Right lobe of liver (tissue), 6 donors: ENCODE data around the gene DPP6. TPM values are rescaled to one million over a fixed set of nuclear protein-coding genes. Genes with fewer than 3 reads are reported as not detected.

Experiments
- ATAC-seq, 4 donors: fragments of 200-7000 bp; cut with Tn5 transposase; one replicate each; pipeline ENCODE4 v1.9.1; 2020; ENCODE audit warnings: mild to moderate bottlenecking in 4 of 4, moderate library complexity in 4 of 4
- DNase-seq, 3 donors: peaks; one replicate each; pipeline ENCODE4 v3.0.0-alpha.2; 2020
- H3K27ac ChIP-seq, 3 donors: fragments of 200-600 bp; one replicate each; pipeline ENCODE4 v1.8.0; 2022
- H3K27me3 ChIP-seq, 2 donors: fragments of 200-600 bp; one replicate each; pipeline ENCODE4 v1.8.0; 2022
- H3K36me3 ChIP-seq, 4 donors: fragments of 200-600 bp; sonication (generic) in 1 of 4; one replicate each; pipeline versions ENCODE4 v1.5.1 to v1.8.0; 2017 to 2022; ENCODE audit warnings: control low read depth in 1 of 4
- H3K4me1 ChIP-seq, 4 donors: fragments of 200-600 bp; sonication (generic) in 1 of 4; one replicate each; pipeline versions ENCODE4 v1.5.1 to v1.8.0; 2017 to 2022; ENCODE audit warnings: control low read depth in 1 of 4
- H3K4me3 ChIP-seq, 3 donors: fragments of 200-600 bp; one replicate each; pipeline ENCODE4 v1.8.0; 2022
- H3K9me3 ChIP-seq, 4 donors: fragments of 200-600 bp; sonication (generic) in 1 of 4; one replicate each; pipeline versions ENCODE4 v1.5.1 to v1.8.0; 2017 to 2022; ENCODE audit warnings: control low read depth in 1 of 4
- POLR2A ChIP-seq: fragments of 450-650 bp; IDR thresholded peaks from one replicate; pipeline ENCODE4 v1.6.1; 2017; ENCODE audit warnings: antibody characterized with exemption, mild to moderate bottlenecking
- WGBS: methylation state at CpG from one replicate; pipeline ENCODE4 v1.1.6; 2018; ENCODE audit warnings: low coverage, low lambda C conversion rate; ENCODE audit not compliant: insufficient coverage; ENCODE audit errors: missing lambda C conversion rate; 5-methylcytosine and 5-hydroxymethylcytosine counted together
- intact Hi-C, 2 donors: fragments of 100-400 bp; cut with DNase I; formaldehyde crosslinking; loops; one replicate each; pipeline versions ENCODE4 v1.11.2 to v1.14.1; 2022
- total RNA-seq, 6 experiments: library from RNA; depleted of rRNA in 2 of 6; stranded (reverse); fragments of >200 nt in 2 of 6; fragmentation: NEBNext Ultra II Directional in 3 of 6; extraction: Animal tissue kit (Norgen Biotek cat#: 25700) in 3 of 6; gene quantifications; one replicate each; pipeline versions ENCODE4 v1.1.0 to v1.2.4, GENCODE V29; 2016 to 2023
- TF ChIP-seq, protein P1 (sequence below), 4 donors: fragments of 200-600 bp in 3 of 4; fragments of 450-650 bp in 1 of 4; IDR thresholded peaks; one replicate each; pipeline versions ENCODE4 v1.5.1 to v1.8.0; 2016 to 2022; ENCODE audit warnings: antibody characterized with exemption in 4 of 4, mild to moderate bottlenecking in 2 of 4
- donor health status: DM: no; HTN: yes; CAD: no.
- donor health status: DM: no; HTN: no; CAD: no.
- donor health status: DM: no; HTN: no; CAD: no.
- donor health status: DM: no; HTN: yes; CAD: no.
- donor health status: DM: no; HTN: yes; CAD: no.

The DPP6 gene
- total RNA-seq, 6 experiments from 2014 or later: not detected

DNA sequence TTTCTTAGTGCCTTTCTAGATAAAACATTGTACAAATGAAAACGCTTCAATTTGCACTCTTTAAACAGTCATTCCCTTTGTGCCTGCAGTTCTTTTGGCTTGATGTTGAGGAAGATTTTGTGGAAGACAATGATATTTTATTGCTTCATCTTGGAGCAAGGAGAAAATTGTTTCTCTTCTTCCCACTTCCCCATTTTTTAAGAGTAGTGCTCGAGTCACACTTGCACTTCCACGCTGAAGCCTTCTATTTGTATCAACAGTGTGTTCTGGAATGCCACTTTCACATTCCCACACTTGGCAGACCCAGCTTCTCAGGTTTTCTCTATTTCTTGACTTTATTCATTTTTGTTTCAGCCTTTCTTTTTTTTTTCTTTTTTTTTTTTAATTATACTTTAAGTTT, 581.4 kb downstream of the DPP6 start:
- TF ChIP-seq, protein P1, sequence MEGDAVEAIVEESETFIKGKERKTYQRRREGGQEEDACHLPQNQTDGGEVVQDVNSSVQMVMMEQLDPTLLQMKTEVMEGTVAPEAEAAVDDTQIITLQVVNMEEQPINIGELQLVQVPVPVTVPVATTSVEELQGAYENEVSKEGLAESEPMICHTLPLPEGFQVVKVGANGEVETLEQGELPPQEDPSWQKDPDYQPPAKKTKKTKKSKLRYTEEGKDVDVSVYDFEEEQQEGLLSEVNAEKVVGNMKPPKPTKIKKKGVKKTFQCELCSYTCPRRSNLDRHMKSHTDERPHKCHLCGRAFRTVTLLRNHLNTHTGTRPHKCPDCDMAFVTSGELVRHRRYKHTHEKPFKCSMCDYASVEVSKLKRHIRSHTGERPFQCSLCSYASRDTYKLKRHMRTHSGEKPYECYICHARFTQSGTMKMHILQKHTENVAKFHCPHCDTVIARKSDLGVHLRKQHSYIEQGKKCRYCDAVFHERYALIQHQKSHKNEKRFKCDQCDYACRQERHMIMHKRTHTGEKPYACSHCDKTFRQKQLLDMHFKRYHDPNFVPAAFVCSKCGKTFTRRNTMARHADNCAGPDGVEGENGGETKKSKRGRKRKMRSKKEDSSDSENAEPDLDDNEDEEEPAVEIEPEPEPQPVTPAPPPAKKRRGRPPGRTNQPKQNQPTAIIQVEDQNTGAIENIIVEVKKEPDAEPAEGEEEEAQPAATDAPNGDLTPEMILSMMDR (IDR thresholded peaks at IDR 0.05): no peak
- TF ChIP-seq POLR2A: no peak
- Histone ChIP-seq H3K36me3 (no peaks in the 10 kb centered on the region), H3K27ac (no peak overlapping the region), H3K4me1 (no peaks in the 10 kb centered on the region), H3K9me3 (no peaks in the 10 kb centered on the region), H3K4me3 (no peak overlapping the region), H3K27me3 (no peaks in the 10 kb centered on the region)
- no peak for ATAC-seq
- DNase-seq: no peak
- WGBS: 65% methylated on average over 3 of the region's 3 CpGs
- intact Hi-C loops: no loop called here

DNA sequence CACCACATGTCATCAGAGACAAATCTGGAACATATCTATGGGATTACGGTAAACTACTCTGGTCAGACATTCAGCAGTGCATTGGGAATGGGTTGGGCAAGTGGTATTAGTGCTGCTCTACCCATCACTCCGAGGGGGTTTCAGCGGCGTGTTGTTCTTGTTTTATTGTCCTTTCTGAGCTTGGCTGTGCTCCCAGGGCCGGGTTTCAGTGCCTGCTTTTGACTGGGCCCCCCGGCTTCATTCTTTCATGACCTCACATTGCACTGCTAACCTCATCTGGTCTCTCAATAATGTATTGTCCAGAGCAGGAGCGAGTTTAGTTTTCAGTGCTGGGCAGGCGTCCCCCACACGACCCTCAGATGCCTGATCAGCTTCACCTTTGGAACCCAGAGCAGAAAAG, 586.1 kb downstream of the DPP6 start:
- no peaks in the 10 kb centered on the region for H3K9me3 ChIP-seq
- no peaks in the 10 kb centered on the region for H3K4me1 ChIP-seq
- TF ChIP-seq, protein P1 (IDR thresholded peaks at IDR 0.05): no peak
- no peak for TF ChIP-seq POLR2A
- H3K4me3 ChIP-seq: no peak overlapping the region
- H3K36me3 ChIP-seq: no peaks in the 10 kb centered on the region
- ATAC-seq: no peak
- no peak for DNase-seq
- H3K27ac ChIP-seq: no peak overlapping the region
- intact Hi-C loops: no loop called here
- no peaks in the 10 kb centered on the region for H3K27me3 ChIP-seq
- WGBS: 47% methylated on average over 8 of the region's 9 CpGs

DNA sequence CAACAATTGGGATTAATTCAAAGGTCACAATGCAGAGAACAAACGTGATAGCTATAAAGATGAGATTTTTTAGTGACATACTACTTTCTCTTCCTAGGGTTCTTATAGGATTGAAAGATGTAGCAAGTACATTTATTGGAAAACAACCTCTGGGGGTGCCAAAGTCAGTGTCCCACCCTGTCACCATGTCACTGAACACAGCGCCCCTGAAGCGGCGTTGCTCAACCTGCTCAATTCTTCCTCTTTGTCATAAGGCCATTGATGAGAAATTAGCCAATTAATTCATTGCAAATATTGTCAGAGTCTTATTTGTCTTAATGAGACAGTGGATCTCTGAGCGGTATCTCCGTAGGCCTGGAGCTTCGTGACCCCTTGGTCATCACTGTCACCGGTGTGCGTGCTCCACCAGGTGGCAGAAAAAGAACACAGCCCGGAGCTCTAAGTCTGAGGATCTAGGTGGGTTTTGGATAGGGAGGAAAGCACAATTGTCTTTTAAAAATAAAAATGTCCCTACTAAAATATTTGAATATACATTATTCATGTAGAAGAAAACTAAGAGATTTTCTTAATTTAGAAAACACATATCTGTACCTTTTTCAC, 588.2 kb downstream of the DPP6 start:
- Histone ChIP-seq H3K4me1 (no peaks in the 10 kb centered on the region), H3K27ac (no peak overlapping the region), H3K27me3 (no peaks in the 10 kb centered on the region), H3K36me3 (no peaks in the 10 kb centered on the region), H3K9me3 (no peaks in the 10 kb centered on the region), H3K4me3 (no peak overlapping the region)
- TF ChIP-seq, protein P1 (IDR thresholded peaks at IDR 0.05): no peak
- no peak for TF ChIP-seq POLR2A
- DNase-seq: no peak
- WGBS: 36% methylated on average over 10 of the region's 10 CpGs
- intact Hi-C loops: no loop called here
- no peak for ATAC-seq

DNA sequence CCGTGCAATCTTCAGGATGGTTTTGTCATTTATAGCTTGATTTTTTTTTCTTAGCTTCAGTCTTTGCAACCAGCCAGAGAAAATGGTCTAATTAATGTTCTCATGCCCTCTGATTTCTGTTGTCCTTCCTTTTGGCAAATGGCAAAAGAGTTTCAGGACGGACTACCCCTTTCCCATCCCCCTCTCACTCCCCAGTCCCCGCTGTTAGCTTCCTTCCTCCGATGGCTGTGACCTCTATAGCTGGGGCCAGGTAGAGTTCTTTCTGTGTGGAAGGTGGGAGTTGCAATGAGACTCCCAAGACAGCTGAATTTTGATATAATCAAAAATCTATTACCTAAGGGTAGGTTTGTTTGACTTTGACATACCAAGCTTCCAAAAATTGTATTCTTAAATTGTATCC, 588.7 kb downstream of the DPP6 start:
- Histone ChIP-seq H3K27me3 (no peaks in the 10 kb centered on the region), H3K4me1 (no peaks in the 10 kb centered on the region), H3K4me3 (no peak overlapping the region), H3K27ac (no peak overlapping the region), H3K36me3 (no peaks in the 10 kb centered on the region), H3K9me3 (no peaks in the 10 kb centered on the region)
- intact Hi-C loops: no loop called here
- DNase-seq: no peak
- ATAC-seq: no peak
- TF ChIP-seq, protein P1 (IDR thresholded peaks at IDR 0.05): no peak
- no peak for TF ChIP-seq POLR2A
- 24% methylated on average over 4 of the region's 4 CpGs for WGBS

DNA sequence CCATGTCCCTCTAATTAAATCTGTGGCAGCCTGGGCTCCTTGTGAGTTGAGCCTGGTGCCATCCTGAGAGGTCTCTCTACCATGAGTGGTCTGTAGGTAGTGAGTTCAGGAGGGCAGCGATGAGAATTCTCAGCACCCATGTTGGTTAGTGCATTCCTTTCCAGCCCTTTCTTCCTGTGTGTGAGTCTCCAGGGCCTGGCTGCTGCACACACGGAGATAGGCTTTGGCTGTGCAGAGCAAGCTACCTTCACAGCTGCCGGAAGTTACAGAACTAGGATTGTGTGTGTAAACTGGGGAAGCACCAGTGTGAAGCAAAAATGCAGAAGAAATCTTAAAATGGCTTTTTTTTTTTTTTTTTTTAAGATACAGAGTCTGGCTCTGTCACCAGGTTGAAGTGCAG, 592.2 kb downstream of the DPP6 start:
- 29% methylated on average over 2 of the region's 3 CpGs for WGBS
- Histone ChIP-seq H3K27me3 (no peaks in the 10 kb centered on the region), H3K4me3 (no peak overlapping the region), H3K36me3 (no peaks in the 10 kb centered on the region), H3K9me3 (no peaks in the 10 kb centered on the region), H3K4me1 (no peaks in the 10 kb centered on the region), H3K27ac (no peak overlapping the region)
- intact Hi-C loops: no loop called here
- DNase-seq (no peak), ATAC-seq (no peak)
- no peak for TF ChIP-seq POLR2A
- TF ChIP-seq, protein P1 (IDR thresholded peaks at IDR 0.05): no peak
